GM21576 (cell line): ENCODE results near the gene GNB4.

Experiments used
- ATAC-seq: cut with Tn5 transposase; IDR thresholded peaks from one replicate; pipeline ENCODE4 v1.9.1; 2021; ENCODE audit warnings: mild to moderate bottlenecking, moderate library complexity; ENCODE audit not compliant: unreplicated experiment

GNB4 gene

DNA sequence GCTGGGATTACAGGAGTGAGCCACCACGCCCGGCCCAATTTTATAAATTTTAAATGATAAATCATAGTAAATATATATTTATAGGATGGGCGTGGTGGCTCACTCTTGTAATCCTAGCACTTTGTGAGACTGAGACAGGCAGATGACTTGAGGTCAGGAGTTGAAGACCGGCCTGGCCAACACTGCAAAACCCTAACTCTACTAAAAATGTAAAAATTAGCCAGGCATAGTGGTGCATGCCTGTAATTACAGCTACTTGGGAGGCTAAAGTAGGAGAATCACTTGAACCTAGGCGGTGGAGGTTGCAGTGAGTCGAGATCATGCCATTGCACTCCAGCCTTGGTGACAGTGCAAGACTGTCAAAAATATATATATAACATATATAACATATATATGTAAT lies 77.3 kb downstream of the GNB4 start:
- ATAC-seq, result no peak

DNA sequence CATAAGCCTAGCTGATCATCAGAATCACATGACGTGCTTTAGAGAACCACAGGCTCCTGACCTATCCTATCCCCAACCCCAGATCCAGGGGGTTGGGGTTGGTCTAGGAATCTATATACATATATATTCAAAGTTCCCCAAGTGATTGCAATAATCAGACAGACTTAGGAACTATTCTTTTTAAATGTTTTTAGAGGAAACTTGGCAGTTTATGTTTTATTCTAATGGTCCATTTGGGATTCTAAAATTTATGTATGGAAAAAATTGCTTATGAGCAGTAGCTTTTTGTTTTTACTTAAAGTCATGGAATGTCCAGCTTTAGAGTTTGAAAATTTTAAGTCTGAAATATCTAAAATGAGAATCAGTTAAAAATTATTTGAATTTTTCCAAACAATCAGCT lies 81.6 kb downstream of the GNB4 start:
- ATAC-seq, result no peak

DNA sequence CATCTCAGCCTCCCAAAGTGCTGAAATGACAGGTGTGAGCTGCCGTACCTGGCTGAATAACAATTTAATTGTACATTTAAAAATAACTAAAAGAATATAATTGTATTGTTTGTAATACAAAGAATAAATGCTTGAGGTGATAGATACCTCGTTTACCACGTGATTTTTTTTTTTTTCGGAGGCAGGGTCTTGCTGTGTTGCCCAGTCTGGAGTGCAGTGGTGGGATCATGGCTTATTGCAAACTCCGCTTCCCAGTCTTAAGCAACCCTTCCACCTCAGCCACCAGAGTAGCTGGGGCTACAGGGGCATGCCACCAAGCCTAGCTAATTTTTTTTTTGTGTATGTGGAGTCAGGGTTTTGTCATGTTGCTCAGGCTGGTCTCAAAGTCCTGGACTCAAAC lies 87.9 kb downstream of the GNB4 start:
- ATAC-seq, result no peak

DNA sequence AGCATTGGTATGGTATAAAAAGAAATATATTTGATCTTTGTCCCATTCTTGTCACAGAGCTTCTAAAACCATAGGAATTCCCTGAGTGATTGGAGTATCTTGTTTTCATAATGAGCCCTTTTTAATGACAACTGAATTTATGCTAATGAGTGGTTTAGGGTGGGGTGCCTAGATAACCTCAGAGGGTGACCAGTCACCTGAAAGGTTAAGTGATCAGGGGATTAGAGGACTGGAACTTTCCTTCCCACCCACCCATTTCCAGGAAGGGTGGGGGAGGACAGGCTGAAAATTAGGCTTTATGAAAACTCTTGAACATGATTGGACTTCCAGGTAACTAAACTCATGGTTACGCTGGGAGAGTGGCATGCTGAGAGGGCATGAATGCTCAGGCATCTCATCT lies 95.3 kb downstream of the GNB4 start:
- ATAC-seq, result no peak

DNA sequence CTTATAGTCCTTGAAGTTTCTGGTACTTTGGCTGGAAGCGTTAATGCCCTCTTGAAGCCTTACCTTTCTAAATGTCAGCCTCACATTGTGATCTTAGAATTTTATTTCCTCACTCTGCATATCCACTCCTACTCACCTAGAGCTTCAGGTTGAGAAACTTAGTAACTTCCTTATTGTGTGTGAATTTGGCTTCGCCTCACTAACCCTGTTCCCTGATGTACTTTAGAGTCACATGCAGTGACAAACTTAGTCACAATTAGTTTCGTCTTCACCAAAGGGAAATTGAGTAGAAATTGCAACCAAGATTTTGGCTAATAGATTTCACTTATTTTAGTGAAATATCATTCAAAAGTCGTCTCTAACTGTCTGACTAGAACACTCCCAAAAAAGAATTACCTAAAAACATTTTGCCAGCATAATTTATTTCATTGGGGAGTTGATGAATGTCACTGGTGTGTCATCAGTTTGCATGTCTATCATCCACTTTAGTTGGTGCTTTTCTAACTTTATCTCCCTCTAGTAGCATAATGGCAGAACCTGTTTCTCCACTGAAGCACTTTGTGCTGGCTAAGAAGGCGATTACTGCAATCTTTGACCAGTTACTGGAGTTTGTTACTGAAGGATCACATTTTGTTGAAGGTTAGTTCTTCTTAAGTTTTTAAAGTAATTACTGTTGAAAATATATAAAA lies 102.8 kb downstream of the GNB4 start:
- peak; percentile 61 for ATAC-seq

DNA sequence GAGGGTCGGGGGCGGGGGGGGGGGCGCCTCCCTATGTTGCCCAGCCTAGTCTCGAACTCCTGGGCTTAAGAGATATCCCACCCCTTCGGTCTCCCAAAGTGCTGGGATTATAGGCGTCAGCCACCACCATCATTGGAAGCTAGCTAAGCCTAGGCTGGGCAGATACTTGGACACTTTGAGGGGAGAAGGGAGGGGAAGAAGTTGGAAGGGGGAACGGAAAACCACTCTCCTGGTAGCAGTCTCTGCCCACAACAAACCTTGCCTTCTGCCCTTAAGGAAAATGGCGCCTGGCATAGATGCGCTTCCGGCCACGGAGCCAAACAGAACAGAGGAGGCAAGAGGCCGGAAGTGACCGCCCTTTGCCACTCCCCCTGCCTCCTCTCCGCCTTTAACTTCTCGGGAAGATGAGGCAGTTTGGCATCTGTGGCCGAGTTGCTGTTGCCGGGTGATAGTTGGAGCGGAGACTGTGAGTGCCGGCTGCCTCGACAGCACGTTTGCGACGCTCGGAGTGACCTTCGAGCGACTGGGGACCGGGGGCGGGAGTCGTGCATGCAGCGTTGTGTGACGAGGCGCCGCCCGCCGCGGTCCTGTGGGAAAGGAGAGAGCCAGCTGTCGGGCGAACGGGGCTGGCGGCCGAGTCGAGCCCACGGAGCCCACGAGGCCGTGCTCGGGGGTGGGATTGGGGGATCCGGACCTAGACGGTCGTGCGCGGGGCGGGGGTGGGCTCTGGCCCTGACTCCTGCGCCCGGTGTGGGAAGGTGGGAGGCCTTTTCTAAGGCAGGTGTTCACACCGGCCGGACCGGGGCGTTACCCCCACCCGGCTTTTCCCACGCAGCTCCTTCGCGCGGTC lies 103.7 kb downstream of the GNB4 start, which contains the start of gene MFN1:
Gene MFN1, plus strand, starts transcription at position 365 of the 850 bp plus-strand sequence. CDS start 1,143 bp downstream, outside the sequence.
- peak; percentile 94 for ATAC-seq
